Ramos (cell line): ENCODE data around the gene SLC1A4.

ENCODE experiments used
- in situ Hi-C: fragments of 300-500 bp; cut with MboI; formaldehyde crosslinking; loops from one replicate; pipeline ENCODE4 v1.14.3; 2022; ENCODE audit warnings: low sequenced_read_pairs; ENCODE audit not compliant: unreplicated experiment

SLC1A4 gene

GRCh38 chr2:65040400-65041261 lies 51.4 kb downstream of the SLC1A4 start:
- in situ Hi-C loops: loop anchor here (10.0 to 25.0 kb wide), 2 partner anchors 278 to 706 kb away; no protein-coding TSS in a partner anchor

GRCh38 chr2:65043001-65043400 lies 53.8 kb downstream of the SLC1A4 start:
- in situ Hi-C loops: loop anchor here (10.0 to 25.0 kb wide), 2 partner anchors 281 to 708 kb away; no protein-coding TSS in a partner anchor

- in situ Hi-C loops: loop anchor here (10.0 to 25.0 kb wide), 2 partner anchors 282 to 709 kb away; no protein-coding TSS in a partner anchor
Measured at GRCh38 chr2:65044097-65044735, 55.0 kb downstream of the SLC1A4 start.

- in situ Hi-C loops: loop anchor here (10.0 to 25.0 kb wide), 2 partner anchors 283 to 711 kb away; no protein-coding TSS in a partner anchor
Measured at GRCh38 chr2:65045651-65046050, 56.5 kb downstream of the SLC1A4 start.

GRCh38 chr2:65046633-65047407 lies 57.6 kb downstream of the SLC1A4 start:
- in situ Hi-C loops: loop anchor here (10.0 to 25.0 kb wide), 2 partner anchors 285 to 712 kb away; no protein-coding TSS in a partner anchor

GRCh38 chr2:65049010-65049639 lies 59.9 kb downstream of the SLC1A4 start:
- in situ Hi-C loops: loop anchor here (10.0 to 25.0 kb wide), 2 partner anchors 287 to 714 kb away; no protein-coding TSS in a partner anchor

- in situ Hi-C loops: no loop called here
Measured at GRCh38 chr2:65050931-65051330, 61.7 kb downstream of the SLC1A4 start.

GRCh38 chr2:65053199-65053598 lies 64.0 kb downstream of the SLC1A4 start:
- in situ Hi-C loops: no loop called here

- in situ Hi-C loops: no loop called here
Measured at GRCh38 chr2:65054749-65055421, 65.7 kb downstream of the SLC1A4 start.

GRCh38 chr2:65055422-65056214 lies 66.4 kb downstream of the SLC1A4 start:
- in situ Hi-C loops: no loop called here

GRCh38 chr2:65056215-65057053 lies 67.2 kb downstream of the SLC1A4 start, which contains the start of gene CEP68:
CEP68 (plus strand) TSS chr2:65056416; CDS start chr2:65069445, 13,029 bp downstream.
- in situ Hi-C loops: no loop called here

- in situ Hi-C loops: no loop called here
Measured at GRCh38 chr2:65057054-65057375, 67.8 kb downstream of the SLC1A4 start.

GRCh38 chr2:65057391-65058052 lies 68.3 kb downstream of the SLC1A4 start:
- in situ Hi-C loops: no loop called here

- in situ Hi-C loops: no loop called here
Measured at GRCh38 chr2:65059071-65059470, 69.9 kb downstream of the SLC1A4 start.

GRCh38 chr2:65061146-65061909 lies 72.1 kb downstream of the SLC1A4 start:
- in situ Hi-C loops: loop anchor here (5.0 to 10.0 kb wide), 2 partner anchors 106 to 513 kb away; no protein-coding TSS in a partner anchor

GRCh38 chr2:65061910-65062339 lies 72.7 kb downstream of the SLC1A4 start:
- in situ Hi-C loops: loop anchor here (5.0 to 10.0 kb wide), 2 partner anchors 105 to 513 kb away; no protein-coding TSS in a partner anchor
